Measurements from ENCODE around the gene XPA.
A peak's percentile ranks its signal among the peaks of the same experiment; 100 is the strongest.

Gene XPA

GRCh38 chr9:97645720-97646119, 51.4 kb downstream of the XPA start:
- no peaks in the 10 kb centered on the region for H3K27me3 Mint-ChIP-seq
- H3K27ac Mint-ChIP-seq = no peak overlapping the region
- H3K9me3 Mint-ChIP-seq = no peaks in the 10 kb centered on the region
- H3K36me3 Mint-ChIP-seq = peaks cover 20% of the 10 kb centered on the region
- ATAC-seq = no peak
- H3K4me3 Mint-ChIP-seq = no peak overlapping the region
- no peaks in the 10 kb centered on the region for H3K4me1 Mint-ChIP-seq

- peaks cover 35% of the 10 kb centered on the region for H3K4me1 Mint-ChIP-seq
- H3K36me3 Mint-ChIP-seq = peaks cover 21% of the 10 kb centered on the region
- no peaks in the 10 kb centered on the region for H3K27me3 Mint-ChIP-seq
- H3K27ac Mint-ChIP-seq = no peak overlapping the region
- no peak overlapping the region for H3K4me3 Mint-ChIP-seq
- H3K9me3 Mint-ChIP-seq = no peaks in the 10 kb centered on the region
- ATAC-seq = no peak
These were observed 56.8 kb downstream of the XPA start for GRCh38 chr9:97640325-97640724.

- Mint-ChIP-seq H3K4me3 (no peak overlapping the region), H3K27me3 (no peaks in the 10 kb centered on the region)
These were observed 58.5 kb downstream of the XPA start for GRCh38 chr9:97638666-97639065.

GRCh38 chr9:97636903-97637302, 60.2 kb downstream of the XPA start:
- H3K36me3 Mint-ChIP-seq = peaks cover 11% of the 10 kb centered on the region
- no peaks in the 10 kb centered on the region for H3K9me3 Mint-ChIP-seq
- no peak for ATAC-seq
- peak overlapping the region; percentile 2 for H3K27ac Mint-ChIP-seq
- H3K27me3 Mint-ChIP-seq = no peaks in the 10 kb centered on the region
- H3K4me3 Mint-ChIP-seq = peak overlapping the region; percentile 2
- peaks cover 58% of the 10 kb centered on the region for H3K4me1 Mint-ChIP-seq

More at GRCh38 chr9:97638666-97639065, 58.5 kb downstream of the XPA start:
- Mint-ChIP-seq H3K9me3 (no peaks in the 10 kb centered on the region), H3K4me1 (peaks cover 51% of the 10 kb centered on the region), H3K27ac (no peak overlapping the region), H3K36me3 (peaks cover 15% of the 10 kb centered on the region)
- no peak for ATAC-seq

GRCh38 chr9:97635026-97635425, 62.1 kb downstream of the XPA start:
- Mint-ChIP-seq H3K4me1 (peaks cover 68% of the 10 kb centered on the region), H3K4me3 (peak overlapping the region; percentile 89), H3K27ac (peak overlapping the region; percentile 87), H3K36me3 (peaks cover 5% of the 10 kb centered on the region), H3K27me3 (no peaks in the 10 kb centered on the region), H3K9me3 (no peaks in the 10 kb centered on the region)
- no peak for ATAC-seq

GRCh38 chr9:97633859-97634490, 63.2 kb downstream of the XPA start:
- Mint-ChIP-seq H3K36me3 (peaks cover 5% of the 10 kb centered on the region), H3K9me3 (no peaks in the 10 kb centered on the region), H3K4me3 (peak overlapping the region; percentile 89), H3K27ac (peak overlapping the region; percentile 87), H3K4me1 (peaks cover 70% of the 10 kb centered on the region), H3K27me3 (no peaks in the 10 kb centered on the region)
- ATAC-seq = no peak

- Mint-ChIP-seq H3K4me3 (peak within 1 kb of the TSS; percentile 89), H3K27me3 (no peaks in the 10 kb centered on the region), H3K36me3 (peaks cover 5% of the 10 kb centered on the region), H3K9me3 (no peaks in the 10 kb centered on the region), H3K27ac (peak within 1 kb of the TSS; percentile 87), H3K4me1 (peaks cover 62% of the 10 kb centered on the region)
- ATAC-seq = peak; percentile 98
These were observed 63.9 kb downstream of the XPA start, which contains the start of the genes NCBP1 and TSTD2 for GRCh38 chr9:97632985-97633858. NCBP1 (plus strand) TSS chr9:97633821; CDS start chr9:97633882, 61 bp downstream. TSTD2 (minus strand) TSS chr9:97633368; CDS start chr9:97627562, 5,806 bp downstream.

GRCh38 chr9:97632248-97632984, 64.7 kb downstream of the XPA start:
- Mint-ChIP-seq H3K27ac (peak overlapping the region; percentile 87), H3K4me3 (peak overlapping the region; percentile 89), H3K36me3 (peaks cover 5% of the 10 kb centered on the region), H3K27me3 (no peaks in the 10 kb centered on the region), H3K9me3 (no peaks in the 10 kb centered on the region), H3K4me1 (peaks cover 54% of the 10 kb centered on the region)
- ATAC-seq = peak; percentile 7

- no peak overlapping the region for H3K4me3 Mint-ChIP-seq
- peaks cover 40% of the 10 kb centered on the region for H3K4me1 Mint-ChIP-seq
- H3K9me3 Mint-ChIP-seq = no peaks in the 10 kb centered on the region
- no peak for ATAC-seq
- H3K36me3 Mint-ChIP-seq = no peaks in the 10 kb centered on the region
- H3K27ac Mint-ChIP-seq = no peak overlapping the region
- no peaks in the 10 kb centered on the region for H3K27me3 Mint-ChIP-seq
These were observed 66.5 kb downstream of the XPA start for GRCh38 chr9:97630591-97630990.

GRCh38 chr9:97629156-97629555, 68.0 kb downstream of the XPA start:
- Mint-ChIP-seq H3K36me3 (peaks cover 11% of the 10 kb centered on the region), H3K9me3 (no peaks in the 10 kb centered on the region), H3K27me3 (no peaks in the 10 kb centered on the region), H3K4me1 (peaks cover 26% of the 10 kb centered on the region), H3K4me3 (no peak overlapping the region), H3K27ac (no peak overlapping the region)
- ATAC-seq = no peak

GRCh38 chr9:97628668-97629067, 68.5 kb downstream of the XPA start:
- Mint-ChIP-seq H3K4me3 (no peak overlapping the region), H3K27me3 (no peaks in the 10 kb centered on the region), H3K27ac (no peak overlapping the region), H3K4me1 (peaks cover 22% of the 10 kb centered on the region), H3K36me3 (peaks cover 16% of the 10 kb centered on the region), H3K9me3 (no peaks in the 10 kb centered on the region)
- ATAC-seq = no peak

GRCh38 chr9:97627624-97628023, 69.5 kb downstream of the XPA start:
- ATAC-seq = no peak
- Mint-ChIP-seq H3K4me3 (no peak overlapping the region), H3K36me3 (peaks cover 24% of the 10 kb centered on the region), H3K9me3 (no peaks in the 10 kb centered on the region), H3K27me3 (no peaks in the 10 kb centered on the region), H3K27ac (no peak overlapping the region), H3K4me1 (peaks cover 21% of the 10 kb centered on the region)

- Mint-ChIP-seq H3K36me3 (peaks cover 43% of the 10 kb centered on the region), H3K9me3 (no peaks in the 10 kb centered on the region), H3K27ac (no peak overlapping the region), H3K4me3 (no peak overlapping the region), H3K27me3 (no peaks in the 10 kb centered on the region), H3K4me1 (peaks cover 8% of the 10 kb centered on the region)
- ATAC-seq = no peak
These were observed 71.5 kb downstream of the XPA start for GRCh38 chr9:97625620-97626019.
